Neural cell (in vitro differentiated cells): ENCODE measurements around the gene SYNGR2.

Source experiments
- CTCF ChIP-seq: fragments of 450-650 bp; IDR thresholded peaks from 2 replicates; pipeline ENCODE4 v1.5.1; 2014; ENCODE audit warnings: antibody characterized with exemption, mild to moderate bottlenecking, moderate library complexity; ENCODE audit not compliant: poor library complexity, severe bottlenecking
- EP300 ChIP-seq: fragments of 450-650 bp; conservative IDR thresholded peaks from 2 replicates; pipeline ENCODE4 v1.6.1; 2014; ENCODE audit warnings: antibody characterized with exemption, mild to moderate bottlenecking, moderate library complexity; ENCODE audit not compliant: poor library complexity, severe bottlenecking
- EZH2 ChIP-seq: fragments of 200-600, 300-800 bp; shearing (Covaris generic), sonication (generic); IDR thresholded peaks from 2 replicates; pipeline ENCODE4 v1.6.1; 2014; ENCODE audit warnings: antibody characterized with exemption, low read length, borderline replicate concordance, mild to moderate bottlenecking; ENCODE audit not compliant: insufficient read depth, poor library complexity, severe bottlenecking
- POLR2AphosphoS5 ChIP-seq: IDR thresholded peaks from 2 replicates; pipeline ENCODE4 v1.6.1; 2012

DNA sequence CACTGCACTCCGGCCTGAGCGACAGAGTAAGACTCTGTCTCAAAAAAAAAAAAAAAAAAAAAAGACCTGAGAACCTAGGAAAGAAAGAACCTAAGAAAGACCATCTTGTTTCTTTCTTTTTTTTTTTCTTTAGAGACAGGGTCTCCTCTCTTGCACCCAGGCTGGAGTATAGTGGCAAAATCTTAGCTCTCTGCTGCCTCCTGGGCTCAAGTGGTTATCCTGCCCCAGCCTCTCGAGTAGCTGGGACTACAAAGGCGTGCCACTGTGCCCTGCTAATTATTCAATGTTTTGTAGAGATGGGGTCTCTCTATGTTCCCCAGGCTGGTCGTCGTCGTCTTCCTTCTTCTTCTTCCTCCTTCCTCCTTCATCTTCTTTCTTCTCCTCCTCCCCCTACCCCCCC lies 37.9 kb downstream of the SYNGR2 start:
- TF ChIP-seq EP300 (no peak), POLR2AphosphoS5 (no peak), CTCF (no peak), EZH2 (no peak)
